Neural crest cell (in vitro differentiated cells): ENCODE measurements around the gene DBH. TPM values are rescaled to one million over a fixed set of nuclear protein-coding genes. Genes with fewer than 3 reads are reported as not detected.
"Not testable (repeated sequence)": the region's sequence is repeated elsewhere in the genome, so short reads cannot be mapped to it uniquely, and the experiment has no call there.

Experiments used
- DNase-seq: peaks from one replicate; pipeline ENCODE4 v3.0.0; 2021; ENCODE audit warnings: low read depth, mixed read lengths, low spot score
- H3K27ac Mint-ChIP-seq: one replicate; pipeline ENCODE4 v1.8.0; 2021; ENCODE audit warnings: mild to moderate bottlenecking, mixed read lengths; ENCODE audit not compliant: unreplicated experiment
- H3K27me3 Mint-ChIP-seq: 2 replicates; pipeline ENCODE4 v1.8.0; 2021; ENCODE audit warnings: low read depth, mild to moderate bottlenecking, mixed read lengths
- H3K36me3 Mint-ChIP-seq: 2 replicates; pipeline ENCODE4 v1.8.0; 2021; ENCODE audit warnings: low read depth, mild to moderate bottlenecking, mixed read lengths
- H3K4me1 Mint-ChIP-seq: 2 replicates; pipeline ENCODE4 v1.8.0; 2021; ENCODE audit warnings: mixed read lengths
- H3K4me3 Mint-ChIP-seq: one replicate; pipeline ENCODE4 v1.8.0; 2021; ENCODE audit warnings: mild to moderate bottlenecking, mixed read lengths
- H3K9me3 Mint-ChIP-seq: 2 replicates; pipeline ENCODE4 v1.8.0; 2021; ENCODE audit warnings: mixed read lengths
- CTCF ChIP-seq: fragments of 200-600 bp; sonication (generic); conservative IDR thresholded peaks from 2 replicates; pipeline ENCODE4 v1.5.0; 2021; ENCODE audit warnings: antibody characterized with exemption, mild to moderate bottlenecking
- total RNA-seq: library from RNA; stranded (reverse); gene quantifications from 2 replicates; pipeline ENCODE4 v1.2.1, GENCODE V29; 2021

DBH gene
- total RNA-seq, 1 donor from 2014 or later = 0.75 TPM

- Mint-ChIP-seq H3K27ac (peak overlapping the region; percentile 86), H3K36me3 (no peaks in the 10 kb centered on the region), H3K27me3 (no peaks in the 10 kb centered on the region), H3K4me3 (no peak overlapping the region), H3K4me1 (peaks cover 9% of the 10 kb centered on the region), H3K9me3 (no peaks in the 10 kb centered on the region)
- TF ChIP-seq CTCF = no peak
- DNase-seq = no peak
Observed at GRCh38 chr9:133672503-133673257, 36.5 kb downstream of the DBH start.

- Mint-ChIP-seq H3K4me1 (peaks cover 9% of the 10 kb centered on the region), H3K4me3 (no peak overlapping the region), H3K27ac (peak overlapping the region; percentile 86), H3K36me3 (no peaks in the 10 kb centered on the region), H3K9me3 (no peaks in the 10 kb centered on the region), H3K27me3 (no peaks in the 10 kb centered on the region)
- DNase-seq = no peak
- TF ChIP-seq CTCF = no peak
Observed at GRCh38 chr9:133673258-133673655, 37.1 kb downstream of the DBH start.

- Mint-ChIP-seq H3K4me1 (peaks cover 9% of the 10 kb centered on the region), H3K4me3 (no peak overlapping the region), H3K9me3 (no peaks in the 10 kb centered on the region), H3K27me3 (no peaks in the 10 kb centered on the region), H3K36me3 (no peaks in the 10 kb centered on the region), H3K27ac (peak overlapping the region; percentile 75)
- no peak for TF ChIP-seq CTCF
- DNase-seq = no peak
Observed at GRCh38 chr9:133674091-133674490, 37.9 kb downstream of the DBH start.

- not testable (repeated sequence) for H3K27ac Mint-ChIP-seq, H3K27me3 Mint-ChIP-seq, H3K9me3 Mint-ChIP-seq, H3K4me3 Mint-ChIP-seq, H3K4me1 Mint-ChIP-seq, H3K36me3 Mint-ChIP-seq, DNase-seq
Observed at GRCh38 chr9:133675796-133676195, 39.6 kb downstream of the DBH start.

GRCh38 chr9:133676450-133676849, 40.3 kb downstream of the DBH start:
- no peak overlapping the region for H3K27ac Mint-ChIP-seq
- no peak for TF ChIP-seq CTCF
- no peaks in the 10 kb centered on the region for H3K27me3 Mint-ChIP-seq

GRCh38 chr9:133677126-133678010, 41.2 kb downstream of the DBH start:
- H3K27ac Mint-ChIP-seq = peak overlapping the region; percentile 62
- no peaks in the 10 kb centered on the region for H3K27me3 Mint-ChIP-seq
- no peak for TF ChIP-seq CTCF
- no peaks in the 10 kb centered on the region for H3K9me3 Mint-ChIP-seq
- H3K4me1 Mint-ChIP-seq = peaks cover 9% of the 10 kb centered on the region
- H3K36me3 Mint-ChIP-seq = no peaks in the 10 kb centered on the region
- DNase-seq = no peak
- no peak overlapping the region for H3K4me3 Mint-ChIP-seq

More at GRCh38 chr9:133676450-133676849, 40.3 kb downstream of the DBH start:
- H3K36me3 Mint-ChIP-seq = no peaks in the 10 kb centered on the region
- no peaks in the 10 kb centered on the region for H3K9me3 Mint-ChIP-seq
- peaks cover 9% of the 10 kb centered on the region for H3K4me1 Mint-ChIP-seq
- H3K4me3 Mint-ChIP-seq = no peak overlapping the region
- no peak for DNase-seq
